ENCODE results near the gene SLC9A5. TPM values are rescaled to one million over a fixed set of nuclear protein-coding genes. Genes with fewer than 3 reads are reported as not detected.

SLC9A5 gene
- total and polyA plus RNA-seq, 4 donors, result 1.1 to 2.9 (median 1.6) TPM

DNA sequence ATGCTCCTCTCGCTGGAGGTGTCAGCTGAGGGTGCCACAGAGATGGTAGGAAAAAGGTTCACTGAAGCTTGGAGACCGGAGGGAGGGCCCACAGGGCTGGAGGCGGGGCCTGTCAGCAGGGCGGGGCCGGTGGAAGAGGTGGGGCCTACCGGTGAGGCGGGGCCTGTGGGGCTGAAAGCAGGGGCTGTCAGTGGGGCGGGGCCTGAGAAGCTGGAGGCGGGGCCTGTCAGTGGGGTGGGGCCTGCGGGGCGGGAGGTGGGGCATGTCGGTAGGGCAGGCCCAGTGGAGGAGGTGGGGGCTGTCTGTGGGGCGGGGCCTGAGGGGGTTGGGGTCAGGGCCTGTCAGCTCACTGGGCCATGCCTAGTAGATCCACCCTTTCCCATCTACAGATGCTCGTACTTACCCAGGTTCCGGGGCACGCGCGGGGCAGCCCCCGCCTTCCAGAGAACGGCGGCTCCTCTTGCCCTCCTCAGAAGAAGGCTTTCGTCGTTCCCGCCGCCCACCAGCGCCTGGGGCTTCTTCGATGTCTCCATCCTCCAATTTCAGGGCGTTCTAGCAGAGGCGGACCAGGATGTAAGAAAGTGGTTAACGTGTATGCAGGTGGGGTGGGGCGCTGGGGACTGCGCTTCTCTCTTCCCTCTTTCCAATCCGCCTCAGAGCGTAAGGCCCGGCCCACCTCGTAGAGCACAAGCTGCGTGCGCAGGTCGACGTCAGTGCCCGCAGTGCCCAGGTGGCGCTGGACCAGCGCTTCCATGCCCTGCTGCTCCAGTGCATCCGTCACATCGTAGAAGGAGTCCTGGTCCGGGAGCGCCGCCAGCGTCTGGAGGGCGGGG lies 12.0 kb upstream of the SLC9A5 start:
- H3K9me3 ChIP-seq (ENCODE audit: control insufficient read depth, low read length), result no peaks in the 10 kb centered on the region
- H3K27me3 ChIP-seq (ENCODE audit: control insufficient read depth in 1 of 2, insufficient read depth in 2 of 2, low read length in 1 of 2), result no peaks in the 10 kb centered on the region
- H3K36me3 ChIP-seq (ENCODE audit: control insufficient read depth in 1 of 2, insufficient read depth in 2 of 2, low read length in 1 of 2), result no peaks in the 10 kb centered on the region
- H3K4me1 ChIP-seq (ENCODE audit: control insufficient read depth in 1 of 2, insufficient read depth in 2 of 2, low read length in 2 of 2), result no peaks in the 10 kb centered on the region
- intact Hi-C loops (cut with DNase I), result no loop called here
- H3K4me3 ChIP-seq (ENCODE audit: low read length in 2 of 2), result no peak overlapping the region
- ATAC-seq (ENCODE audit: low FRiP score), result no peak
- DNase-seq, result peak; percentile 43 to 88
- 68 to 74% methylated on average over 42 to 50 of the region's 50 CpGs for WGBS, 2 donors
- H3K27ac ChIP-seq (ENCODE audit: low read depth in 1 of 2, low read length in 2 of 2), result no peak overlapping the region

DNA sequence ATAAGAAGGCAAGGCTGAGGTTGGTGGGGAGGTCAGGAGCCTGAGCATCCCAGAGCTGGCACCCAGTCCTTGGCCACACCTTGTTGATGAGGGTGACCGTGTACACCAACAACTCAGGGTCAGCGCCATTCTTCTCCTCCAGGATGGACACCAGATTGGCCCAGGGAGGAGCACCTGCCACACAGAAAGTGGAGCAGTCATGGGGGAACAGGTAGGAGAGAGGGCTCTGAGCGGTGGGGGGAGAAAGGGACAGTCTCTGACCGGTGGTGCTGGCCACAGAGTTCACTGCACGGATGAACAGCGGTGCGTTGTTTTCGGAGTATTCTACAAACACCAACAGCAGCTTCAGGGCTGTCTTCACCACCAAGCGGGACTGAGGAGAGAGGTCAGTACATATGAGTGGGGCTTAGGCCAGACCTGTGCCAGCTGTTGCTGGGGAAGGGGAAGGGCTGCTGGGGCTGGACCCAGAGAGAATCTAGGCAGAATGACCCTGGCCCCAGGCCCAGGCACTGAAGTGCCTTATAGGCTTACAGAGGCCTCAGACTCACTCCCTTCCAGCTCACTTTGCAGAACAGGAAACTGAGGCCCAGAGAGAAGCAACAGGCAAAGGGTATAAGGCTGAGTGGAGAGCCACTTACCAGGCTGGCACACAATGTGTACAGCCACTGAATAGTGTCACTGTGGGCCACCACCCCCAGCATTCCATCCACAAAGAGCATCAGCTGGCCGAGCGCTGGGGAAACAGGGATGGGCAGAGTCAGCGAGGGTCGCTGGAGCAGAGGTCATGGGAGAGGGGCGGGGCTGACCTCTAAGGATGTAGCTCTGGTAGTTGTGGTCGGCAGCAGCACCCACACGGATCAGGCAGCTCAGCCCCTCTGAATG lies 11.1 kb upstream of the SLC9A5 start:
- no peaks in the 10 kb centered on the region for H3K36me3 ChIP-seq (ENCODE audit: control insufficient read depth in 1 of 2, insufficient read depth in 2 of 2, low read length in 1 of 2)
- no peak for ATAC-seq (ENCODE audit: low FRiP score)
- intact Hi-C loops (cut with DNase I), result no loop called here
- no peaks in the 10 kb centered on the region for H3K27me3 ChIP-seq (ENCODE audit: control insufficient read depth in 1 of 2, insufficient read depth in 2 of 2, low read length in 1 of 2)
- H3K27ac ChIP-seq (ENCODE audit: low read depth in 1 of 2, low read length in 2 of 2), result no peak overlapping the region
- H3K4me1 ChIP-seq (ENCODE audit: control insufficient read depth in 1 of 2, insufficient read depth in 2 of 2, low read length in 2 of 2), result no peaks in the 10 kb centered on the region
- DNase-seq, result peak; percentile 38 to 70
- no peak overlapping the region for H3K4me3 ChIP-seq (ENCODE audit: low read length in 2 of 2)
- no peaks in the 10 kb centered on the region for H3K9me3 ChIP-seq (ENCODE audit: control insufficient read depth, low read length)
- WGBS, 2 donors, result 73 to 76% methylated on average over 16 of the region's 16 CpGs

DNA sequence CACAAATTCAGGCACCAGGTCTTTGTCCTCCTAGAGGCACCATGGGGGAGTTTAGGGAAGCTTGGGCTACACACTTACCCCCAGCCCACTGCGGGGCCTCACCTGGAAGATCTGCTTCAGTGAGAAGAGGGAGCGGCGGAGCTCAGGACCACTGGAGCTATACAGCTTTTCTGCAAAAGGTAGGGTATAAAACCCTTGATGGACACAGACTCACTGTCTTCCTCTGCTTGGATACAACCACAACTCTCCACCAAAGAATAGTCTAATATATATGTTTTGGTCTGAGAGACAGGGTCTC lies 10.6 kb upstream of the SLC9A5 start:
- WGBS, 2 donors, result 97 to 100% methylated on average over 3 of the region's 3 CpGs
- Histone ChIP-seq H3K27me3 (ENCODE audit: control insufficient read depth in 1 of 2, insufficient read depth in 2 of 2, low read length in 1 of 2) (no peaks in the 10 kb centered on the region), H3K36me3 (ENCODE audit: control insufficient read depth in 1 of 2, insufficient read depth in 2 of 2, low read length in 1 of 2) (no peaks in the 10 kb centered on the region), H3K4me3 (ENCODE audit: low read length in 2 of 2) (no peak overlapping the region), H3K27ac (ENCODE audit: low read depth in 1 of 2, low read length in 2 of 2) (no peak overlapping the region), H3K4me1 (ENCODE audit: control insufficient read depth in 1 of 2, insufficient read depth in 2 of 2, low read length in 2 of 2) (no peaks in the 10 kb centered on the region), H3K9me3 (ENCODE audit: control insufficient read depth, low read length) (no peaks in the 10 kb centered on the region)
- peak in 1 of 2 donors; percentile 61 for DNase-seq
- no peak for ATAC-seq (ENCODE audit: low FRiP score)
- intact Hi-C loops (cut with DNase I), result no loop called here

DNA sequence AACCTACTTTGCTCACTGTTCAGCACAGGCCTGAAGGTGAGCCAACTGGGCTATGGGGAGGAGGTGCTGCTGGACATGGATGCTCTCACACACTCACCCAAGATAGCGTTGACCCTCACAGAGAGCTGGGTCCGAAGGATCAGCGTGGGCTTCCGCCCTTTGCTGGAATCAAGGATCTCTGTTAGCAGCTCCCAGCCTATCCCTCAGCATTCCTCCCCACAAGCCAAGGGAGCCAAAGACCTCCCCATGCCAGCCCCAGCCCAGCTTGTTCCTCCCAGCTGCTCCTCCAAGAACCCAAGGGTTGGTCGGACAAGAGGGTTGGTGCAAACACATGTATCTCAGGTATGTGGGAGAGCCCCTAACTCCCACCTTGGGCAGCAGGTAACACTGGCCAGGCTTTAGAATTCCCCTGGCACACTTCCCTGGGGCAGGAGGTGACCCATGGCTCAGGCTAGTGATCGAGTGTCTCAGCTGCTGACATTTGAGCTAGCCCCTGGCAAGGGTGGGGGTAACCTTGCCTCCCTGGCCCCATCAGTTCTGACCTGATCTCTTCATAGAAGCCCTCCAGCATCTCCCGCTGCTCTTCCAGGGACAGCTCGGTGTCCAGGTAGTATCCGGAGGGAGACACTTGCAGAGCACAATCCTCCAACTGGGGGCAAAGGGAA lies 9.8 kb upstream of the SLC9A5 start:
- no peaks in the 10 kb centered on the region for H3K4me1 ChIP-seq (ENCODE audit: control insufficient read depth in 1 of 2, insufficient read depth in 2 of 2, low read length in 2 of 2)
- ATAC-seq (ENCODE audit: low FRiP score) (no peak), DNase-seq (peak; percentile 33 to 54)
- intact Hi-C loops (cut with DNase I), result no loop called here
- no peaks in the 10 kb centered on the region for H3K27me3 ChIP-seq (ENCODE audit: control insufficient read depth in 1 of 2, insufficient read depth in 2 of 2, low read length in 1 of 2)
- H3K36me3 ChIP-seq (ENCODE audit: control insufficient read depth in 1 of 2, insufficient read depth in 2 of 2, low read length in 1 of 2), result no peaks in the 10 kb centered on the region
- no peaks in the 10 kb centered on the region for H3K9me3 ChIP-seq (ENCODE audit: control insufficient read depth, low read length)
- WGBS, 2 donors, result 90 to 91% methylated on average over 9 of the region's 9 CpGs
- no peak overlapping the region for H3K4me3 ChIP-seq (ENCODE audit: low read length in 2 of 2)
- H3K27ac ChIP-seq (ENCODE audit: low read depth in 1 of 2, low read length in 2 of 2), result no peak overlapping the region

DNA sequence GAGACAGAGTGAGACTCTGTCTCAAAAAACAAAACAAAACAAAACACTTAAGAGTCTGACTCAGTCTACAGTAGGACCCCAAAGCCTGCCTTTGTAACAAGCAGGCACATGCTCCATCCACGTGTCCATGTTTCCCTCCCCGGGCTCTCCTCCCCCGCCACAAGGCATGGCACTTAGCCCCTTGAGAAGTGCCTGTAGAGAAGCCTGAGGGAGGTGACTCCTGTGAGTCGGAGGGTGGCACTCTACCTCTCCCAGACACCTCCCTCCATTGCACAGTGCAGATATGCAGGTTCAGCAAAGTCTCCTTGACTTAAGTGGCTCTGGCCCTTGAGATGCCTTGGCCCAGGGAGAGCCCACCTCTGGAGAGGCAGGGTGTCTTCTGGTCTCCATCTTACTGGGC lies 8.3 kb upstream of the SLC9A5 start:
- no peak for ATAC-seq (ENCODE audit: low FRiP score)
- WGBS, 2 donors, result 64 to 77% methylated on average over 4 of the region's 4 CpGs
- intact Hi-C loops (cut with DNase I), result no loop called here

DNA sequence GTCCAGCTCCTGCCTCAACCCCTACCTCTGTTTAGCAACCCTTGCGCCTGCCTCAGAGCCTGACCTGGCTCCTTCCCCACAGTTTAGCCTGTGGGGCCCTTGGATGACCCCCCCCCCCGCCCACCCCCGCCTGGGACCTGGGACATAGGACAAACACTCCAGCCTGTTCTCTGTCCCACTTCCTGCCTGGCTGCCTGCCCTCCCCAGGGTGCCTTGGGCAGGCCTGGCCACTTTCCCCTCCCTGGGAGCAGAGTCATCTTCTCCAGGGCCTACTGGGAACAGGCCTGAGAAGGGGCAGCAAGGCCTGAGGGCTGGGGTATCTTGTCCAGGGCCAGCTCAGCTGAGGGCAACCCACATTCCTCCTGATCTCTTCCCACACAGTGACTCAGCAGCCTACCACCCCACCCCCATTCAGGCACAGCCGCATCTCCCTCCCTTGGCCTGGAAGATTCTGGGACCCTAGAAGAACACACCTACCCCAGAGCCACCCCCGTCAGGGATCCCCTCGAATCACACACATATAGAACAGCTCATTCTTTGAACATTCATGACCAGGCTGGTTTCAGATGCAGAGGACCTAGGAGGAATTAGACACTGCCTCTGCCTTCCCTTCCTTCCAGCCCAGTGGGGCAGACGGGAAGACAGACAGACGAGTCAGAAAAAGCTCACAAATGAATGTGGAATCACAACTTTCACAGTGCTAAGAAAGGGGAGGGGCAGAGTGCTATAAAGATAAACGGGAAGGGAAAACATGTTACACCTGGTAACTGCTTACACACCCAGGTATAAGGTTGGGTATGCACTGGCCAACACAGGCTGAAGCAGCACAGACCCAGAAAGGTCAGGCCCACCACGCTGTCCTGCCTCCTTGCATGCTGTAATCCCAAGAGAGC lies 7.5 kb upstream of the SLC9A5 start:
- Histone ChIP-seq H3K4me1 (ENCODE audit: control insufficient read depth in 1 of 2, insufficient read depth in 2 of 2, low read length in 2 of 2) (no peaks in the 10 kb centered on the region), H3K27ac (ENCODE audit: low read depth in 1 of 2, low read length in 2 of 2) (peak overlapping the region; percentile 47 to 72)
- WGBS, 2 donors, result 48 to 55% methylated on average over 8 to 10 of the region's 10 CpGs

More for the DNA sequence above, 8.3 kb upstream of the SLC9A5 start:
- no peaks in the 10 kb centered on the region for H3K9me3 ChIP-seq (ENCODE audit: control insufficient read depth, low read length)
- no peaks in the 10 kb centered on the region for H3K27me3 ChIP-seq (ENCODE audit: control insufficient read depth in 1 of 2, insufficient read depth in 2 of 2, low read length in 1 of 2)
- H3K4me3 ChIP-seq (ENCODE audit: low read length in 2 of 2), result no peak overlapping the region
- H3K36me3 ChIP-seq (ENCODE audit: control insufficient read depth in 1 of 2, insufficient read depth in 2 of 2, low read length in 1 of 2), result no peaks in the 10 kb centered on the region
- H3K4me1 ChIP-seq (ENCODE audit: control insufficient read depth in 1 of 2, insufficient read depth in 2 of 2, low read length in 2 of 2), result no peaks in the 10 kb centered on the region
- DNase-seq, result peak; percentile 38 to 72
- no peak overlapping the region for H3K27ac ChIP-seq (ENCODE audit: low read depth in 1 of 2, low read length in 2 of 2)

DNA sequence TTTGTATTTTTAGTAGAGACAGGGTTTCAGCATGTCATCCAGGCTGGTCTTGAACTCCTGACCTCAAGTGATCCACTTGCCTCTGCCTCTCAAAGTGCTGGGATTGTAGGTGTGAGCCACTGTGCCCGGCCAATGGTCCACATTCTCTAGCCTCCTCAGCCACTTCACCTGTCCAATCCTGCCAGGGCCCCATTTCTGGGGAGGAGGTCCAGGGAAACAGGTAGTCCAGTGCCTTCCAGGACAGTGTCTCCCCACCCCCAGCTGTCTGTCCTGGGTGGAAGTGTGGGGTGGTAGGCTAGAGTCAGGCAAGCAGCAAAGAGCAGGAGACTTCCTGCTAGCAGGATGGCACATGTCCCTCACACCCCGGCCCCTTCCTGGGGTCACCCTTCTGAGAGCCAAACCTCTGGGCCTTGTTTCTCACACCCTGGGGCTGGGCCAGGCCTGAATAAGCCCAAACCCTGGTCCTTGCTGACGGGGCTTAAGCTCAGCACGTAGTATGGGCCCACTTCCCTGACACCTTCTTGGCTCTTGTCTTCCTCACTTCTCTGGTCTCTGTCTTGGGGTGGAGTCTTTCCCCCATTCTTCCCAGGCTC lies 6.5 kb upstream of the SLC9A5 start:
- 79 to 82% methylated on average over 4 of the region's 4 CpGs for WGBS, 2 donors

More for the DNA sequence above, 7.5 kb upstream of the SLC9A5 start:
- H3K36me3 ChIP-seq (ENCODE audit: control insufficient read depth in 1 of 2, insufficient read depth in 2 of 2, low read length in 1 of 2), result no peaks in the 10 kb centered on the region
- no peaks in the 10 kb centered on the region for H3K27me3 ChIP-seq (ENCODE audit: control insufficient read depth in 1 of 2, insufficient read depth in 2 of 2, low read length in 1 of 2)
- no peaks in the 10 kb centered on the region for H3K9me3 ChIP-seq (ENCODE audit: control insufficient read depth, low read length)
- ATAC-seq (ENCODE audit: low FRiP score) (peak; percentile 30), DNase-seq (peak; percentile 80 to 87)
- intact Hi-C loops (cut with DNase I), result no loop called here
- no peak overlapping the region for H3K4me3 ChIP-seq (ENCODE audit: low read length in 2 of 2)

DNA sequence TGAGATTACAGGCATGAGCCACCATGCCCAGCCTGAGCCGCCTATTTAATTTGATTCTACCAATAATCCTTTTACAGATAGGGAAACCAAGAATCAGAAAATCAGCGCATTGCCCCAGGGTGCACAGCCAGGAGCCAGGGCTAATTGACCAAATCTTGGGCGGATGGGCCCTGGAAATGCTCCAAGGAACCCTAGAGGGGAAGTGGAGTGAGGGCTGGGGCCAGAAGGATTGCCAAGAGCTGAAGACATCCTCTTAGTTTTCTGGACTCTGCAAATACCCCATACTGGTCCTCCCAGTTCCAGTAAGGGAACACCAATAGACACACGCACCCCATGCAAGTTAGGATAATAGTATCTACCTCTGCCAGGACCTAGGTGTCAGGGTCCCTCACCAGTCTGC lies 5.3 kb upstream of the SLC9A5 start:
- WGBS, 2 donors, result 82 to 87% methylated on average over 4 of the region's 4 CpGs
- Histone ChIP-seq H3K36me3 (ENCODE audit: control insufficient read depth in 1 of 2, insufficient read depth in 2 of 2, low read length in 1 of 2) (no peaks in the 10 kb centered on the region), H3K4me3 (ENCODE audit: low read length in 2 of 2) (no peak overlapping the region), H3K4me1 (ENCODE audit: control insufficient read depth in 1 of 2, insufficient read depth in 2 of 2, low read length in 2 of 2) (no peaks in the 10 kb centered on the region), H3K9me3 (ENCODE audit: control insufficient read depth, low read length) (no peaks in the 10 kb centered on the region), H3K27ac (ENCODE audit: low read depth in 1 of 2, low read length in 2 of 2) (no peak overlapping the region), H3K27me3 (ENCODE audit: control insufficient read depth in 1 of 2, insufficient read depth in 2 of 2, low read length in 1 of 2) (no peaks in the 10 kb centered on the region)
- ATAC-seq (ENCODE audit: low FRiP score), result no peak
- intact Hi-C loops (cut with DNase I), result no loop called here
- DNase-seq, result peak in 1 of 2 donors; percentile 68

More for the DNA sequence above, 6.5 kb upstream of the SLC9A5 start:
- Histone ChIP-seq H3K36me3 (ENCODE audit: control insufficient read depth in 1 of 2, insufficient read depth in 2 of 2, low read length in 1 of 2) (no peaks in the 10 kb centered on the region), H3K4me1 (ENCODE audit: control insufficient read depth in 1 of 2, insufficient read depth in 2 of 2, low read length in 2 of 2) (no peaks in the 10 kb centered on the region), H3K27me3 (ENCODE audit: control insufficient read depth in 1 of 2, insufficient read depth in 2 of 2, low read length in 1 of 2) (no peaks in the 10 kb centered on the region), H3K27ac (ENCODE audit: low read depth in 1 of 2, low read length in 2 of 2) (peak overlapping the region in 1 of 2 donors; percentile 25), H3K4me3 (ENCODE audit: low read length in 2 of 2) (no peak overlapping the region), H3K9me3 (ENCODE audit: control insufficient read depth, low read length) (no peaks in the 10 kb centered on the region)
- intact Hi-C loops (cut with DNase I), result no loop called here
- DNase-seq (peak; percentile 50 to 66), ATAC-seq (ENCODE audit: low FRiP score) (no peak)

Data from aorta (tissue), 5 donors.